Hindlimb muscle (tissue), 1 donor: ENCODE measurements around the gene UBE2F. TPM values are rescaled to one million over a fixed set of nuclear protein-coding genes. Genes with fewer than 3 reads are reported as not detected.
"Not testable (repeated sequence)": the region's sequence is repeated elsewhere in the genome, so short reads cannot be mapped to it uniquely, and the experiment has no call there.

ENCODE experiments used
- DNase-seq: peaks from one replicate; pipeline ENCODE4 v3.0.0-alpha.2; 2013
- polyA plus RNA-seq: library from polyadenylated mRNA; unstranded; fragments of 120-200 nt; gene quantifications from one replicate; pipeline ENCODE4 v1.2.1, GENCODE V29; 2013; ENCODE audit not compliant: insufficient read length

The UBE2F gene
- polyA plus RNA-seq, 1 donor, result 40.9 TPM

DNA sequence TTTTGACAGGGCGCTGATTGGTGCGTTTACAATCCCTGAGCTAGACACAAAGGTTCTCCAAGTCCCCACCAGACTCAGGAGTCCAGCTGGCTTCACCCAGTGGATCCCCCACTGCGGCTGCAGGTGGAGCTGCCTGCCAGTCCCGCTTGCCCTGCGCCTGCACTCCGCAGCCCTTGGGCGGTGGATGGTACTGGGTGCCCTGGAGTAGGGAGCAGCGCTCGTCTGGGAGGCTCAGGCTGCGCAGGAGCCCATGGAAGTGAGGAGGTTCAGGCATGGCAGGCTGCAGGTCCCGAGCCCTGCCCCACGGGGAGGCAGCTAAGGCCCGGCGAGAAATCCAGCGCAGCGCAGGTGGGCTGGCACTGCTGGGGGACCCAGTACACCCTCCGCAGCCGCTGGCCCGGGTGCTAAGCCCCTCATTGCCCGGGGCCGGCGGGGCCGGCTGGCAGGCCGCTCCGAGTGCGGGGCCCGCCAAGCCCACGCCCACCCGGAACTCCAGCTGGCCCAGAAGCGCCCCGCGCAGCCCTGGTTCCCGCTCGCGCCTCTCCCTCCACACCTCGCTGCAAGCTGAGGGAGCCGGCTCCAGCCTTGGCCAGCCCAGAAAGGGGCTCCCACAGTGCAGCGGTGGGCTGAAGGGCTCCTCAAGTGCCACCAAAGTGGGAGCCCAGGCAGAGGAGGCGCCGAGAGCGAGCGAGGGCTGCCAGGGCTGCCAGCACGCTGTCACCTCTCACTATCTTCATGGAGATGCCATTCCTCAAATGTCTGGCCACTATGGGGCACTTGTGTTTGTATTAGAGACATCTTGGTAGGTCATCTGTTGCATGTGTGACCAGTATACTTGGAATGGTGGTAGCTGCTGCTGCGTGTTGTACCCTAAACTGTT lies 91.1 kb downstream of the UBE2F start:
- DNase-seq, result not testable (repeated sequence)

DNA sequence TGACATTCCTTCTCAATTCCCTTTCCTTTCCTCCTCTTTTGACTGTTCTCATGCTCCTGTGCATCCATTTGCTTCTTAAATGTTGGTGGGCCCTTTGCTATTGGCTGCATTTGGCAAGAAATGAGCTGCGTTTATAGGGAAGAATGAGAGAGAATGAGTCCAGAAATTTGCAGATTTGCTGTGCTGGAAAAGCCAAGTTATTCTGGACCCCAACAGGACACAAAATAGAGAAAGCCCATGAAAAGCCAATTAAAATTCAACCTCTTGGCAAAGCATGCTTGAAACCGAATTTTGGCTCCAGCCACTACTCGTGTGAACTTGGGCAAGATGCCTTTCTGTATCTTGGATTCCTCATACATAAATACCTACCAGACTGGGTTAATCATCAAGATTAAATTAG lies 92.7 kb downstream of the UBE2F start:
- DNase-seq, result no peak

DNA sequence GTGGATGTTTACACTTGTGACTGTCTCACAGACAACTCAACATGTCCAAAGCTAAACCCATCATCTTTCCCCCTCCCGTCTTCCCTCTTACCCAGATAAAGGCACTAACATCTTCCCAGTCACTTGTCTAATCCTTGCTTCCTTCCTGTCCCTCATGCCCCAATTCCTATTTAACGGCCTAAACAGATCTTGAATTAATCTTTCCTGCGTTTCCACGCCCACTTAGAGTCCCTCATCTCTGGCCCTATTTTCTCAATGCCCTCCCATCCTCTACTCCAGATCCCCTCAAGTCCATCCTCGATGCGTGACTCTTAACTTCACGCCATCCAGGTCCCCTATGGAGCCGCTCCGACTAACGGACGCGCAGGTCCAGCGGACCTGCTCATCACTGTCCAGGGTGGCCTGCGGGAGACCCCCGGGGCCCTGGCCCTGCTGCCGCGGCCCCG lies 93.3 kb downstream of the UBE2F start:
- no peak for DNase-seq

DNA sequence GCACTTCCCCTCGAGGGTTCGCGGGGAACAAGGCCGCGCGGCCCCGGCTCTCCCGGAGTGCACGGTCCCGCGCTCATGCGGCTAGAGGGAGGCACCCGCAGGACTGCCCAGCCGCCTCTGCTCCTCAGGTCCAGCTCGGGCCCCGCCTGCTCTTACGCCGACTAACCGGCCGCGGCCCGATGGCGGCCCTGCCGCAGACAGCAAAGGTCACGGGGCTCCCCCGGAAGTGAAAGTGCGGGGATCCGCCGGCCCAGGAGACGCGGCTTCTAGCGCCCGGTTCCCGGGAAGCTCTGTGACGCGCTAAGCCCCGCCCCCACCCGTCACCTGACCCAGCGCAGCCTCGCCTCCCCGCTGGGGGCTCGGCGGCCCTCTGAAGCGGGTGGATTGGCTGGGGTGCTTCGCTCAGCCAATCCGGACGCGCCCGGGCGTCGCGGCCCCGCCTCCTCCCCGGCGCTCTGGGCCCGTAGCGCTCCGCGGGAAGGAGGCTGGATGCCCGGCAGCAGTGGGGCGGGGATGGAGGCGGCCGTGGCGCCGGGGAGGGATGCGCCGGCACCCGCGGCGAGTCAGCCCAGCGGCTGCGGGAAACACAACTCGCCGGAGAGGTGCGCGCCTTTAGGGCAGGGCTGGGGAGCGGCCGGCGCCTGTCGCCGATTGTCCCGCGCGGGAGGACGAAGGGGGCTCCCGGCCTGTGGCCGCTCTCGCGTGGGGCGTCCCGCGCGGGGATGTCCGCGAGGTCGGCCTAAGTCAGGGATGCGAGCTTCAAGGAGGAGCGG lies 93.9 kb downstream of the UBE2F start, which contains the start of gene SCLY:
TSS of gene SCLY (plus strand) at position 460 of the 773 bp plus-strand sequence. CDS start at position 514, 54 bp downstream.
- peak; percentile 99 for DNase-seq

- DNase-seq, result peak; percentile 20
These were observed 94.7 kb downstream of the UBE2F start for GRCh38 chr2:238061315-238062202.

DNA sequence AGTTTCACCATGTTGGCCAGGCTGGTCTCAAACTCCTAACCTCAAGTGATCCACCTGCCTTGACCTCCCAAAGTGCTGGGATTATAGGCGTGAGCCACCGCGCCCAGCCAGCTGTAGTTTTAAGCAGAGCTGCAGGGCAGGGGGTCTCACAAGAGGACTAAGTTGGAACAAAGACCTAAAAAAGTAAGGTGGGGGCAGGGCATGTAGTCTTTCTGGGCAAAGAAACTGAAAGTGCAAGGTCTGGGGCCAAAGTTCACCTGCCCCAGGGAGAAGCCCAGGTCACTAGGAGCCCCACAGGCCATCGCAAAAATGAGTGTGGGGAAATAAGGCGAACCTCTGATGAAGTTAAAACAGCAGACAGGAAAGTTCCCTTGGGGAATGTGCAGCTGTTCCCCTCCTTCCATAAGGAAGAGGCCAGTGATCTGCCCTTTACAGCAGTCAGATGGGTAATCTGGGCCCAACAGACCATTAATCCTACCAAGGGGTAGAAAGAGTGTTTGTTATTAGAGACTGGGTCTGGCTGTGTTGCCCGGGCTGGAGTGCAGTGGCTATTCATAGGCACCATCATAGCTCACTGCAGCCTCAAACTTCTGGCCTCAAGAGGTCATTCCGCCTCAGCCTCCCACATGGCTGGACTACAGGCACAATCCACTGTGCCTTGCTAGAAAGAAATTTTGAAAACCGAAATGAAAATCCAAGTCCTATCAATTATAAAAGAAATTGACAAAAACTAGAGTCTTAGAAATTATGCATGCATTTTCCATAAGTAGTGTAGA lies 96.8 kb downstream of the UBE2F start:
- DNase-seq, result no peak

DNA sequence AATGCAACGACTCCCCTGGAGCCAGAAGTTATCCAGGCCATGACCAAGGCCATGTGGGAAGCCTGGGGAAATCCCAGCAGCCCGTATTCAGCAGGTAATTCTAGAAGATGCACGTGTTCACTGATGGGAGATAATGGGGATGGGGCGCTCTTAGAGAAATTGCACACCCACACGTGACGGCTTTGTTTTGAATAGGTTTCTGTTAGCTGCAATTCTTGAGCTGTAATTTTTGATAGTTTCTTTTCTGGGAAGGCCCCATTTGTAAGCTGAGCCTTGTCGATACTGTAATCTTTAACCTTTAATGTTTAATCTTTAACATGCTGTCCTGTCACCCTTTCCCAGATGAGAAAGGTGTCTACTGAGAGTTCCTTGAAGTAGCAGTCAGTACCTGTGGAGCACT lies 97.6 kb downstream of the UBE2F start:
- DNase-seq, result no peak

- DNase-seq, result no peak
These were observed 98.4 kb downstream of the UBE2F start for GRCh38 chr2:238065071-238065846.

- DNase-seq, result no peak
These were observed 99.4 kb downstream of the UBE2F start for GRCh38 chr2:238066218-238066617.

DNA sequence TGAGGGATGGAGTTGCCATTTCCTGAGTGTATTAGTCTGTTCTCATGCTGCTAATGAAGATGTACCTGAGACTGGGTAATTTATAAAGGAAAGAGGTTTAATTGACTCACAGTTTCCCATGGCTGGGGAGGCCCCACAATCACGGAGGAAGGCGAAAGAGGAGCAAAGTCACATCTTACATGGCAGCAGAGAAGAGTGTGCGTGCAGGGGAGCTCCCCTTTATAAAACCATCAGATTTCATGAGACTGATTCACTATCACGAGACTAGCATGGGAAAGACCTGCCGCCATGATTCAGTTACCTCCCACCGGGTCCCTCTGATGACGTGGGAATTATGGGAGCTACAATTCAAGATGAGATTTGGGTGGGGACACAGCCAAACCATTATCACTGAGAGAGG lies 99.9 kb downstream of the UBE2F start:
- not testable (repeated sequence) for DNase-seq

DNA sequence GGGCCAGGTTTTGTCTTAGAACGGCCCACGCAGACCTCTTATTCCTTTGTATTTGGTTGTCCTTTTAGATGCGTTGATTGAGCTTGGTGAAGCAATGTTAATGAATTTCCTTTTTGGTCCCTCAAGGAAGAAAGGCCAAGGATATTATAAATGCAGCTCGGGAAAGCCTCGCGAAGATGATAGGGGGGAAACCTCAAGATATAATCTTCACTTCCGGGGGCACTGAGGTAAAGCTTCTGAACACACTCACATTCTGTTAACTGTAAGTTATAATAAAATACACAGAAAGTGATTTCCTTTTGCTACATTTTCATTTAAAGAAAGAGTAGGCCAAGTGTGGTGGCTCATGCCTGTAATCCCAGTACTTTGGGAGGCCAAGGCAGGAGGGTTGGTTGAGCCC lies 101.1 kb downstream of the UBE2F start:
- no peak for DNase-seq

GRCh38 chr2:238069021-238069709 lies 102.4 kb downstream of the UBE2F start:
- no peak for DNase-seq

DNA sequence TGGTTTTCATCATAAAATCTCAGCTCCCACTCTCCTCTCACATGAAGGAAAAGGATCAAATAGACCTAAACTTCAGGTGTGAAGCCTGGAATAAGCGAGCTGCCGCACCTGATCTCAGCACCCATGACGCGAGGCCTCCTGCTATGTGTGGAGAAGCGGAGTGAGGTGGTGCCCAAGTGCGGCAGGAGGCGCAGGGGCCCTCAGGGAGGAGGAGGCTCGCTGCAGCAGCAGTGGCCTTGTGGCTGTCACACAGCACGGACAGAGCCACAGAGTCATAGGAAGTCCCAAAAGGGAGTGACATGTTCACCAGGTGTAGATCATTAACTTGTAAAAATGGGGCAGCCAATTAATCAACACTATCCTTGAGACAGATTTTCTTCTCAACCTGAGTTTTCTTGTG lies 103.1 kb downstream of the UBE2F start:
- DNase-seq, result no peak

DNA sequence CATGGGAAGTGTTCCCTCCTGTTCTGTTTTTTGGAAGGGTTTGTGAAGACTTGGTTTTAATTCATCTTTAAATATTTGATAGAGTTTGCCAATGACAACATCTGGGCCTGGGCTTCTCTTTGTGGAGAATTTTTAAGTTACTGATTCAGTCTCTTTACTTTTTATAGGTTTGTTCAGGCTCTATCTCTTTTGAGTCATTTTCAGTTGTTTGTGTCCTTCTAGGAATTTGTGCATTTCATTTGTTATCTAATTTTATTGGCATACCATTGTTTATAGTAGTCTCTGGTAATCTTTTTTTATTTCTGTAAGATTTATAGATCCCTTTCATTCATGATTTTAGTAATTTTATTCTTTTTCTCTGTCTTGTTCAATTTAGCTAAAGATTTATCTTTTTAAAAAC lies 108.6 kb downstream of the UBE2F start:
- DNase-seq, result no peak

- no peak for DNase-seq
These were observed 110.5 kb downstream of the UBE2F start for GRCh38 chr2:238077292-238077691.

- no peak for DNase-seq
These were observed 113.1 kb downstream of the UBE2F start for GRCh38 chr2:238079874-238080327.

DNA sequence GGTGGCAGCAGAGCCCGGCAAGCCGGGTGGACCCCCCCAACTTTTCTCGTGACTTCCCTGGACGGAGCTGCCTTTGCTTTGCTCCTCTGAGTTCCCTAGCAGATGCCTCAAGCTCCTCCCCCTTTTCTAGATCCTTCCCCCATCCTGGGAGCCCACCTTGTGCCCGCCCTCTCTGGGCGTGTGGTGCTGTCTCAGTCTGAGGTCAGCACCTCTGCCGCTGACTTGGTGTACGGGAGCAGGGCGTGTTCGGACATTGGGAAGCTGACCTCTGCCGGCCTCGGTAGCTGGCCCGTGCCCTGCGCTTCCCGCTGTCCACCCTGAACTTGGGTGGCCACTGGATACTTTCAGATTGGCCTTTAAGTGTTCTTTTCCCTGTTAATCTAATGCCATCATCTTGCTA lies 113.7 kb downstream of the UBE2F start:
- no peak for DNase-seq

- DNase-seq, result no peak
These were observed 114.3 kb downstream of the UBE2F start for GRCh38 chr2:238081150-238081549.

- no peak for DNase-seq
These were observed 114.7 kb downstream of the UBE2F start for GRCh38 chr2:238081561-238081960.

DNA sequence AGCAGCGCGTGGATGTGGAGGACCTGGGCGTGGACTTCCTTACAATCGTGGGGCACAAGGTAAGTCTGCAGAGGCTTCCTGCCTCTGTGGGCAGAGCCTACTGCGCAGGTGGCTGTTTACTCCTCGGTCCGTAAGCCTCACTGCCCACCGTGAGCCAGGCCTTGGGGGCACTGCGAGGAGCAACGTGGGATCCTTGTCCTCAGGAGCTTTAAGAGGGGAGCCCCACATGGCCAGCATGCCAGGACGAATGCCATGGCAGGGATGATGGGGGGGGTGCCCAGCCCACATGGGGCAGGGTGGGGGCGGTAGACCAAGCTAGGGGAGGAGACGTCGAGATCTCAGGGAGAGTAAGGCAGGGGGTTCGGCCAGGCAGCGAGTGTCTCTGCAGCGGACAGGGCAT lies 115.3 kb downstream of the UBE2F start:
- DNase-seq, result no peak
